ENCODE data around the gene OR5B3. TPM values are rescaled to one million over a fixed set of nuclear protein-coding genes. Genes with fewer than 3 reads are reported as not detected.

OR5B3 gene
- polyA plus RNA-seq (2012; ENCODE audit: insufficient read depth, insufficient read length, low read depth) = not detected

DNA sequence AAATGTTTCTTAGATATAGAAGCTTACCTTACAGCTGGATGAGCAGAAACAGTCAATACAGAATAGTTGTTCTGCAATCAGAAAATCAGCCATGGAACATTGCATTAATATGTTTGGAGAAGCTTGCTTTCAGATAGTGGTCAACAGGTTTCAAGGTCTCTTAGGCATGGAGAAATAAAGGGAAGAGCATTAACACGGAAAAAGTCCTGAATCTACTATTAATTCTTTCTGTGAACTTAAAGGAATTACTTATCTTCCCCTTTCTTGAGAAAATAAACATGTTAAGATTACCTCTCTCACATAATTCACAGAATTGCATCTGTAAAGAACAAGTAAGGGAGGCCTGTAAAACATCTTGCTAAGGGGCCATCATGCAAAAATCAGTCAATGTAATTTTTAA is at the start of gene OR5B3:
OR5B3 (minus strand) TSS at position 101 of the 400 bp plus-strand sequence. CDS start 3,465 bp downstream, outside the sequence.
- Histone ChIP-seq H3K9me3 (no peaks in the 10 kb centered on the region), H3K4me3 (ENCODE audit: low read depth, low read length) (no peak within 1 kb of the TSS), H3K36me3 (no peaks in the 10 kb centered on the region), H3K4me1 (no peaks in the 10 kb centered on the region), H3K27me3 (no peaks in the 10 kb centered on the region)
- DNase-seq = no peak
- TF ChIP-seq, protein P1, sequence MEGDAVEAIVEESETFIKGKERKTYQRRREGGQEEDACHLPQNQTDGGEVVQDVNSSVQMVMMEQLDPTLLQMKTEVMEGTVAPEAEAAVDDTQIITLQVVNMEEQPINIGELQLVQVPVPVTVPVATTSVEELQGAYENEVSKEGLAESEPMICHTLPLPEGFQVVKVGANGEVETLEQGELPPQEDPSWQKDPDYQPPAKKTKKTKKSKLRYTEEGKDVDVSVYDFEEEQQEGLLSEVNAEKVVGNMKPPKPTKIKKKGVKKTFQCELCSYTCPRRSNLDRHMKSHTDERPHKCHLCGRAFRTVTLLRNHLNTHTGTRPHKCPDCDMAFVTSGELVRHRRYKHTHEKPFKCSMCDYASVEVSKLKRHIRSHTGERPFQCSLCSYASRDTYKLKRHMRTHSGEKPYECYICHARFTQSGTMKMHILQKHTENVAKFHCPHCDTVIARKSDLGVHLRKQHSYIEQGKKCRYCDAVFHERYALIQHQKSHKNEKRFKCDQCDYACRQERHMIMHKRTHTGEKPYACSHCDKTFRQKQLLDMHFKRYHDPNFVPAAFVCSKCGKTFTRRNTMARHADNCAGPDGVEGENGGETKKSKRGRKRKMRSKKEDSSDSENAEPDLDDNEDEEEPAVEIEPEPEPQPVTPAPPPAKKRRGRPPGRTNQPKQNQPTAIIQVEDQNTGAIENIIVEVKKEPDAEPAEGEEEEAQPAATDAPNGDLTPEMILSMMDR (IDR thresholded peaks at IDR 0.05; ENCODE audit: low read depth, low read length) = no peak

DNA sequence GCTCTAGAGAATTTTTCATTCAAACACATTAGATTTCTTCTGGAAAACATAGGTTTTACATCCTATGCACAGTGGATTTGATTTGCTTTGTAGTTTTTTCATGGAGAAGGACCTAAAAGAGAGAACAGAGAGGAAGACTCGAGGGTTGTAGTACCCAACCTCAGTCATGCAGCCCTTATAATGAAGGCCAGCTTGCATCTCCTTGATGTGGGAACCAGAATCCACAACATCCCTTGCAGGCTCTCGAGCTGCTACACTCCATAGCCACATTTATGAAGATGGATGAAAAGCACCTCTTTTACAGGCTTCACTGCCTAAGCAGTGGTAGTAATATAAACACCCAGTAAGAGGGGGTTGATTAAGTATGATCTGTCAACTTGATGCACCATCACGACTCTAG is 44.9 kb upstream of the OR5B3 start:
- Histone ChIP-seq H3K36me3 (no peaks in the 10 kb centered on the region), H3K4me1 (no peaks in the 10 kb centered on the region), H3K9me3 (no peaks in the 10 kb centered on the region), H3K4me3 (ENCODE audit: low read depth, low read length) (no peak overlapping the region), H3K27me3 (no peaks in the 10 kb centered on the region)
- DNase-seq = no peak
- TF ChIP-seq, protein P1 (IDR thresholded peaks at IDR 0.05; ENCODE audit: low read depth, low read length) = no peak

DNA sequence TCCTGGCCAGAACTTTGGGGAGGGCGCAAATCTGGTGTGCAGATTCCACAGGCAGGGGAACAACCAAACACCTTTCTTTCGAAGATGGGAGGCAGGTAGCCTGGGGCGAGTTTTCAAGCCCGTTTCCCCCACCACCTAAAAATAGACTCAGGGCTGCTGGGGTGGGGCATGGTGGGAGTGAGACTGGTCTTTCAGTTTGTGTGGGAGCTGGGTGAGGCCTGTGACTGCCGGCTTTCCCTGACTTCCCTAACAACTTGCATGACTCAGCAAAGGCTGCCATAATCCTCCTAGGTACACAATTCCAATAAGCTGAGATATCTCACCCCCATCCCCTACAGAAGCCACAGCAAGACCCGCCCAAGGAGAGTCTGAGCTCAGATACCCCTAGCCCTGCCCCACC is 39.6 kb upstream of the OR5B3 start:
- Histone ChIP-seq H3K27me3 (no peaks in the 10 kb centered on the region), H3K9me3 (no peaks in the 10 kb centered on the region), H3K4me3 (ENCODE audit: low read depth, low read length) (no peak overlapping the region), H3K4me1 (no peaks in the 10 kb centered on the region), H3K36me3 (no peaks in the 10 kb centered on the region)
- TF ChIP-seq, protein P1 (IDR thresholded peaks at IDR 0.05; ENCODE audit: low read depth, low read length) = no peak
- DNase-seq = no peak

DNA sequence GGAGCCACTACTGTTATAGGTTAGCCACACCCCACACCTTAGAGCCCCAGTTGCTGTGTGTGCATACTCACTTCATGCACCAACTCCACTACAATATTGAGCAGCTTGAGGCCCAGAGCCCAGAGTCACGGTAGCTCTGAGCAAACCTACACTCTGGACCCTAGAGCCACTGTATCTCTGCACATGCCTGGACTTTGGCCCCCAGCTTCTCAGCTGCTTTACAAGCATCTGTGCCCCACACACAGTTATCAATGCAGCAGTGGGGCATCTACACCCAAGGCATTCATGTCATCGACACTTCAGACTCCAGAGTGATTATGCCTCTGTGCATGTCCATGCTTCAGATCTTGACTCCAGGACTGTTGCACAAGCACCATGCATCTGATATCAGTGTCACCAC is 37.6 kb upstream of the OR5B3 start:
- no peaks in the 10 kb centered on the region for H3K4me1 ChIP-seq
- no peak overlapping the region for H3K4me3 ChIP-seq (ENCODE audit: low read depth, low read length)
- no peaks in the 10 kb centered on the region for H3K36me3 ChIP-seq
- TF ChIP-seq, protein P1 (IDR thresholded peaks at IDR 0.05; ENCODE audit: low read depth, low read length) = no peak
- H3K9me3 ChIP-seq = no peaks in the 10 kb centered on the region
- no peaks in the 10 kb centered on the region for H3K27me3 ChIP-seq
- no peak for DNase-seq

DNA sequence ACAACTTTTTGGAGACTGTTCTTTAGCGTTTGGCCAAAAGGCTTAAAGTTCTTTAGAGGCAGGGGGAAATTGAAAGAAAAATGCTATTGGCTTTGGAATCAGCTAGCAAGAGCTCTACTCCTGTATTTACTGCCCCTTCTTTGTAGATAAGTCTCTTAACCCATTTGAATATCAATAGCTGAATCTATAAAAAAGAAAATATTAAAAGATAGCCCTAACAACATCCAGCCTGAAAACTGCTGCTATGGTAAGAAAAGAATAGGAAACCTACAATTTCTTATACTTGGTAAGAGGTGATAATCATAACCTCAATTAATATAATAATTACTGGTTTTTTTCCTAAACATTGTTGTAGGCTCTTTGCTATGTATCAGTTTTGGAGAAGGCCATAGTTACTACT is 35.5 kb upstream of the OR5B3 start, which contains the start of gene OR5B12:
OR5B12 (minus strand) TSS at position 101 of the 400 bp plus-strand sequence. CDS start 2,085 bp downstream, outside the sequence.
- Histone ChIP-seq H3K9me3 (no peaks in the 10 kb centered on the region), H3K4me3 (ENCODE audit: low read depth, low read length) (no peak within 1 kb of the TSS), H3K4me1 (no peaks in the 10 kb centered on the region), H3K36me3 (no peaks in the 10 kb centered on the region), H3K27me3 (no peaks in the 10 kb centered on the region)
- TF ChIP-seq, protein P1 (IDR thresholded peaks at IDR 0.05; ENCODE audit: low read depth, low read length) = no peak
- DNase-seq = no peak

DNA sequence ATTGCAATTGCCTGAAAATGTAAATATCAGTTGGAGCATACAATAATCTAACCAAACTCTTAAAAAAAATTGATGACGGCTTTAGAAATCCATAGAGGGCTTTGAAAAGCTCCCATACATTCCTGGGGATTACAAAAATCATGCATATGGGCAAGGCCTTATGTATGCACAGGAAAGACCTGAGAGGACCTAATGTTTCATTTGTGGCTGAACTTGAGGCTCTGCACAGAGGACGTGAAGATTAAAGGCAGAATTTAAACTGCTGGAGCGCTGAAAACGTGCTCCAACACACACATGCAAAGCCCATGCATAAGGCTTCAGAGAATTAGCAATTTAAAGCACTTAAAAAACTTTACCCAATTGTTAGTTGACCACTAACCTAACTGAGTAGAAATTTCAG is 31.8 kb upstream of the OR5B3 start:
- Histone ChIP-seq H3K4me1 (no peaks in the 10 kb centered on the region), H3K27me3 (no peaks in the 10 kb centered on the region), H3K36me3 (no peaks in the 10 kb centered on the region), H3K4me3 (ENCODE audit: low read depth, low read length) (no peak overlapping the region), H3K9me3 (no peaks in the 10 kb centered on the region)
- TF ChIP-seq, protein P1 (IDR thresholded peaks at IDR 0.05; ENCODE audit: low read depth, low read length) = no peak
- DNase-seq = no peak
